CD4-positive, alpha-beta T cell treated with Interleukin-17A for 1 hour (primary cell): Measurements from ENCODE around the gene TMEM30B.
A peak's percentile ranks its signal among the peaks of the same experiment; 100 is the strongest.
"Not testable (repeated sequence)": the region's sequence is repeated elsewhere in the genome, so short reads cannot be mapped to it uniquely, and the experiment has no call there.

ENCODE experiments used
- DNase-seq: peaks from one replicate; pipeline ENCODE4 v3.0.0-alpha.2; 2020

Gene TMEM30B

DNA sequence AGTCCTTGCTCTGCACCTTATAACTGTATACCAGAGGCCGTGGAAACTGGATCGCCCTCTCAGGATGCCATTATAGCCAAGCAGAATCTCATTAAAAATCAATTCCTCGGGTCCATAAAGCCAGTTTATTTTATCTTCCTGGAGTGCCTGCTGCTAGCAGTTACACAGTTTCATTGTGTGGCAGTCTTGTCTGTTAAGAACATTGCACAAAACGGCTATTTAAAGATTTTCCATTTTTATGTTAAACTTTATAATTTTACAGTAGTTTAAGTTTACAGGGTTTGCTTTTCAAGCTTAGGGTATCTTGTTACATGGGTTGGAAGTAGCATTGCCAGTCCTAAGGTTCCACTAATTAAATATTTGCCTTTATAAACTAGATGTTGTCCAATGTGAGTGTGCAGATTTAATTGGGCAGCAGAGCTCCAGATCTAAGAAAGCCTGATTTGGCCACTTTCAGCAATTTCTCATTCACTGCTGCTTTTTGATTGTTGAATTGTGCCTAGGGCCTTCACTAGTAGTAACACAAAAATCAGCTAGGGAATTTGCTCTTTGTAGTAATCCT, 17.0 kb downstream of the TMEM30B start:
- no peak for DNase-seq

DNA sequence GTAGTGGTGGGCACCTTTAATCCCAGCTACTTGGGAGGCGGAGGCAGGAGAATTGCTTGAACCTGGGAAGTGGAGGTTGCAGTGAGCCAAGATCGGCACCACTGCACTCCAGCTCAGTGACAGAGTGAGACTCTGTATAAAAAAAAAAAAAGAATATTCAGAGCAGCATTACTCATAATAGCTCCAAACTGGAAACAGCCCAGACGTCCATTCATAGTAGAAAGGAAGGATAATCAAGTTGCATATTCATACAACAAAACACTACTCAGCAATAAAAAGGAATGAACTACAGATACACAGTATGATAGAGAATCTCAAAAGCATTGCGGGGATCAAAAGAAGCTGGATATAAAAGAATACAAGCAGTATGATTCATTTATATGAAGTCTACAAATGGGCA, 19.1 kb downstream of the TMEM30B start:
- DNase-seq: no peak

DNA sequence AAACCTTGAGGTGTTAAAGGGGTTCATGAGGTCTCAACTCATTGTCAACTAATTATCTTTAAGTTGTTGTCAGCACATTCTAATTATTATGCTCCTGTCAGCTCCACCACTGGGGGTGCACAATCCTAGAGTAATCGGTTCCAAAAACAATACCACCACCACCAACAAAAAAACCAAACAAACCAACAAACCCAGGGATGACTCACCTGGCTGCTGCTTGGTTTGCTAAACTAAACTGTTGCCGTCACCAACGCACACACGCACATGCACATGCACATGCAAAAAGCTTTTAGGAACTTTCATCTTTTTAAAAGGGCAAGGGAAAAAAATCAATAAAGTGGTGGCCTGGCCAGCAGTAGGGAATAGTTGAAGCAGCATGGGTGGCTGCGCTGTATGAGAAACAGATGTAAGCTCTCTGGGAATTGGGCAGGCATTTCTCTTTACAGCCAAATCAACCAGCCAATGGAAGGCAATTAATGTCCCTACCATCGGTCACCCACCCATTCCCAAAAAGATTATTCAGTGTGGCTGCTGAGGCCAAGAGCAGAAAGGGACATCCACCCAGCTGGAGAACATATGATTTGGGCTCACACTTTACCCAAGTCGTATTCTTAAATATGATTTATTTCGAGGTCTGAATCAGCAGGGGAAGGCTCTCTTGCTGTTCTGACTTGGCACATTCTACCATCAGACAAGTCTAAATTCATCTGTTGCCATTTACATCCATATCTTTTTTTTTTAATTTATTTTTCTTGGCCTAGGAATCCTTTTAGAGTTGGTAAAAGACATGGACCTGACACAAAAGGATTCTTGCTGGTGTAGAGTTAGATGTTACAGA, 20.0 kb downstream of the TMEM30B start:
- no peak for DNase-seq

DNA sequence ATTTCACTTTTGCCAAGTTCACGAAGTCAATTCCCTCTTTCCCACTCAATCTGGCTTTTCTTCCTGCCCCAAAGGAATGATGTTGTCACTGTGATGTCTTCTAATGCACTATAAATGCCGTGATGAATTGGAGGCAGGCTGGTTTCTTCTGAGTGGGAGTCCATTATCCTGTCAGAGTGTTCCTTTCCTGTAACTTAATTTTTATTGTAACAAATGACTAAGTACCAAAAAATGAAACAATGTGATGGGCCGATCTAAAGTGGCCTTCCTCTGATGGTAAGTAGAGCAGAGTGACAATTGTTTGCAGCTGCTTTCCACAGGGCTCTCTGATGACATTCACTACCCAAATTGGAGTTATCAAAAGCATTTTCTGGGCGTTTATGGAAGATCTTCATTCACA, 22.2 kb downstream of the TMEM30B start:
- no peak for DNase-seq

DNA sequence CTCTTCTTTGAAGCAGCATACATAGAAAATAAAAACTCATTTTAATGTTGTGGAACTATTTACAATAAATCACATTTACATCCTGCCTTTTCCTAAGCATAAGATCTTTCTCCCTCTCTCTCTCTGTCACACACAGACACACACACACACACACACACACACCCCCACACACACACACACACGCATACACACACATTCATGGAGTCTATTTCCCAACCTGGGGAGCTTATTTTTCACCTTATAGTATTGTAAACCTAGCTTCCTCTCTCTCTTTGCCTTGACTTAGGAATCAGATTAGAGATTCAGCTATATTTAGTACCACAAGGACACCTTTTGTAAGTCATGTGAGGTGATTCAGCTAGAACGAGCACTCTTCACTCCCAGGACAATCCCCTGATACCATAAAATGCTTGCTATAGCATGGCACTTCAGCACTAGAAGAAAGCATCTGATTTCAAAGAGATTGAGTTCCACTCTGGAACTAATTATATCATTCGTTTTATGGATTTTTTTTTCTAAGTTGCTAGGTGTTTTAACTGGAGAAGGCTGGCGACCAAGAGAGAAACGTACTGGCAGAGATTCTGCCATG, 23.6 kb downstream of the TMEM30B start:
- DNase-seq: no peak

DNA sequence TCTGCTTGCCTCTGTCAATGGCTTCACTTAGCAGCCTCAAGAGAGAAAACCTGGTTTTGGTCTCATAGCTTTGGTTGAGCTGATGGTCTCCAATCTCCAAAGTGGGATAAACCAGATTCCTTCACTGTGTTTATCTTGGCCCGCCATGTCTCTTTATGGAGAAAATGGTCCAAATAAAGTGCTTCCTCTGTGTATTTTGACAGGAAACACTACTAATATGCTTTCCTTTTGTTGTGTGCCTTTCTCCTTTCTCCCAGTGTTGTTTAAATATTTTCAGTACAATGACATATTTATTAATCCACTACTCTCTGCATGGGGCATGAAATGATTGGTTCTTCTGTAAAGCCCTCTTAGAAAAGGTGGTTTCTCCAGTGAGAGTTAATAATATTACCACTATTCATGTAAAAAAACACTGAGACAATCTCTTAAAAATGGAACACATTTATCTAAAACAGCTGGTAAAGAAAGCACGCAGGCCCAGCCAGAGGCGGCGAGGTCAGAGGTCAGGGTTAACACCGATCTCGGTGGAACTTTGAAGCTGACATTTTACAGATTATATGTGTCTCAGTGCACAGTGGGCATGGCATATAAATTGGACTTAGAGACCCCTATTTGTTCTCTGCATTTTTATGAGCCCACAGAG, 24.2 kb downstream of the TMEM30B start:
- DNase-seq: no peak

DNA sequence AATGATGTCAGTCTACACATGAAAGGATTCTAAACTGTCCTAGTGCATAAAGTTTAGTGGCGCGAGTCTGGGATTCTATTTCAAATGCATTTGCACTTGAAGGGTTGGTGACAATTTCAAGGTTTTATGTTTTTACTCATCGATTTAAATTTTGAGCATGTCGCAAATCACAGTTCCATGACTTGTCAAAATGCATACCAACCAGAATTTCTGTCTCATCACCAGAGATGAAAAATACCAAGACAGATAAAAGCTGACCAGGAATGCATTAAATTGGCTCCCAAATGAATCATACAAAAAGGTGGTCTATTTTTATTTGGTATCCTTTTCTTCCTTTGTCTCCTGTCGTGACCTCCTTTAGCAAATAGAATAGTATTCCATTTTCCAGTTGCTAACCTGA, 25.2 kb downstream of the TMEM30B start:
- no peak for DNase-seq

DNA sequence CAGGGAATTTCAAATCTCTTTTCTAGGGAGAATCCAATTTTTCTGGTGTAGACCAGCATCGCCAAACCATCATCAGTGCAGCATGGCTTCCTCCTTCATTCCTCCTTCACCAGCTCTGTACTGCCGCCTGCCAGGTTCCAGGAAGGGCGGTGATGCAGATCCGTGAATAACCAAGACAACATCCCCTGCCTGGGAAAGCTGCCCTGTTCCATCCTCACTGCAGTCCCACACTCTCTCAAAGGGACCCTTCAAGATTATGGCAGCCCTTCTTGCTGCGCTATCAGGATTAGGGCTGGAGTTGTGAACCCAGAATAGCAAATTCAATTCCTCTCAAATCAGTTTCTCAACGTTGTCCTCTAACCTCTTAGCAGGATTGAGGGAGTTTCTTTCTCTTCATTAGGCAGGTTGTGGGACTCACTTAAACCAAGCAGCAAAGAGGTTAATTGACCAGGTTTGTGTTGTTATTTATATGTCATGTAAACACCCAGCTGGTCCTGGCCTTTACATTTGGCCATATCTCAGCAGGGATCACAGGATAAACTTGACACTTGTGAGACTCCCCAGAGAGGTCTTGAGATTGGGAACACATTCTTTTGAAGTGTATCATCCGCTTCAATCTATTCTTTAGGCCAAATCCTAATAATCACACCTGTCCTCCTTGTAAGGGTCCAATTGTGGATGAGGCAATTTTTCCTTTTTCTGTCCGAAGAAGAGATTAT, 26.2 kb downstream of the TMEM30B start:
- no peak for DNase-seq

DNA sequence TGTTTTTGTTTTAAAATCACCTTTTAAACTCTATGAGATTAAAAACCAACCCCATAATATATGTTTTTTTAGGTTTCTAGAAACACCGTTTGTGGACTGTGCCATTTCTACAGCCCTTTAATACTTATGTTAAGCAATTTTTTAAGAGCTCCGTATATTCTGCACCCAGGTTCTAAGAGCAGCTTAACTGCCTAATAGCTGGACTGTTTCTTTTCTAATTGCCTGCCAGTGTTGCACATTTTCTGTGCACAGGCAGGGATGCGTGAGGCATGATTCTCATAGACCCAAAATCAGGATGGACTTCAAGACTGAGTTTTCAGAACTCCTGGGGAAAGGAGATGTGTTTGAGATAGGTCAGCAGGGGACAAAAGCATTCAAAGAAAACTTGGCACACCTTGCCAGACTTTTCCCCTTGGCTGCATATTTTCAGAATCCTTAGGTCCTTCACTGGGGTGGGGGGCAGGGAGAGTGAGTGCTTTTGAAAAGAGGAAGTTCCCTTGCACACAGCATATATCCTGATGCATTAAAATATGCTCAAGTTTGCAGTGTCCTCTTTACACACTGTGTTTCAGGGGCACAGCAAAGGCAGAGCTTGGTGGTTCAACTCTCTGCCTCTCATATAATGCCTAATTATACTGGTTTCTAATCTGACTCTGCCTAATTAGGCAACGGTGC, 27.9 kb downstream of the TMEM30B start:
- DNase-seq: no peak

DNA sequence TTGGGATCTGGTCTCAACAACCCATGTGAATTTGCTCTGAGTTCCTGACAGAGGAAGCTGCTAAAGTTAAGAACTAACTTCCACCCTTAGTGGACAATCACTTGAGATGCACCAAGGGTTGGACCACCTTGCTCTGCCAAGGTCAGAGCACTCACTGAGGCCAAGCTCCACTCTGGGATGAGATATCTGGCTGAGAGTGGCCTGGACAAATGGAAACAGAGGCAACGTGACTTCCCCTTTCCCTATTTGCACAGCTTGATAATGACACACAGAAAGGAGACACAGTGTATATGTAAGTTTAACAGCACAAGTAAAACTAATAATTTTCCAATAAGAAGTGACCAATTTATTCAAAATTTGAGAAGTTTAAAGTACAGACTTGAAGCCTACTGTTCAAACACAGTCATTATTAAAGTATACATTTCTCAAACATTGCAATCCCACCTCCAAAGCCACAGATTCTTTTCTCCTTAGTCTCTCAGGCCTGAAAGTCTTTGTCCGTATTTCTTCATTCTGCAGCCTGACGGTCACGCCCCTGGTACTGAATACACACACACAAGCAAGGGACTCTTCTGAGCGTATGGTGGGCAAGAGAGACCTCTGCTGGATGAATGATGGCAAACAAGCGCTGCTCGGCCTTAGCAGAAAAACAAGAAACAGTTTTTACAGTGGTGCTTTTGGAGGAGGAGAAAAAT, 28.6 kb downstream of the TMEM30B start:
- DNase-seq: peak; percentile 66

DNA sequence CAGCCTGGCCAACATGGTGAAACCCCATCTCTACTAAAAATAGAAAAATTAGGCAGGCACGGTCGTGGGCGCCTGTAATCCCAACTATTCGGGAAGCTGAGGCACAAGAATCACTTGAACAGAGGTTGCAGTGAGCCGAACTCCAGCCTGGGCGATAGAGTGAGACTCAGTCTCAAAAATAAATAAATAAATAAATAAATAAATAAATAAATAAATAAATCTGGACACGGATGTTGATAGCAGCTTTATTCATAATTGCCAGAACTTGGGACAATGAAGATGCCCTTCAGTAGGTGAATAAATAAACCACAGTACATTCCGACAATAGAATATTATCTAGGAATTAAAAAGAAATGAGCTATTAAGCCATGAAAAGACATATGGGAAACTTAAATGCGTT, 31.1 kb downstream of the TMEM30B start:
- DNase-seq: no peak

DNA sequence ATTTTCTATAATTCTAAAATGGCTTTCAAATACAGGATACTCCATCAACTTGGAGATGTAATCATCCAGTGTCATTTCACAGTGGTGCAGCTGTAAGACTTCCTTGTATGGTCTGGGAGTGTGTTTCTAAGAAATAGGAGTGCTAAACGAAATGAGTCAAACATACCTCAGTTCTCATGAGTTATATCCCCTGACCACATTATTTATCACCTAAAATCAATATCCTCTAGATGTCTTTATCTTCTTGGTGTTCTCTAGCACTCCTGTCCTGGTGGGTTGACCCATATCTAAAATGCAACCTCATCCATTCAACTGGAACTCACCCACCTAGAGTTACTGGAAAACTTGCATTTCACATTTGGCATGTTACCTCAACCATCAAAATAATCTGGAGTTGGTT, 33.2 kb downstream of the TMEM30B start:
- no peak for DNase-seq

DNA sequence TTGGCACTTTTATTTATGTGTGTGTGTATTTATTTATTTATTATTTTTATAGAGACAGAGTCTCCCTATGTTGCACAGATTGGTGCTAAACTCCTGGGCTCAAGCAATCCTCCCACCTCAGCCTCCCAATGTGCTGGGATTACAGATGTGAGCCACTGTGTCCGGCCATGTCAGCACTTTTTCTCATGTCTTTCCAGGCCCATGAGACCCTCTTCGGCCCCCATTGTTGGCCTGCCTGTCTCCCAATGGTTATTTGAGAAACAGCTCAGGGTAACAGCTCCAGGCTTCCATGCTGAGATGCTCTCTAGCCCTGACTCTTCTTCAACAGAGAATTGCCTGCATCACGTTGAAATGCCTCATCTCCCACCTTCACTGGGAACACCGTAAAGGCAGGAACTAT, 34.4 kb downstream of the TMEM30B start:
- no peak for DNase-seq

DNA sequence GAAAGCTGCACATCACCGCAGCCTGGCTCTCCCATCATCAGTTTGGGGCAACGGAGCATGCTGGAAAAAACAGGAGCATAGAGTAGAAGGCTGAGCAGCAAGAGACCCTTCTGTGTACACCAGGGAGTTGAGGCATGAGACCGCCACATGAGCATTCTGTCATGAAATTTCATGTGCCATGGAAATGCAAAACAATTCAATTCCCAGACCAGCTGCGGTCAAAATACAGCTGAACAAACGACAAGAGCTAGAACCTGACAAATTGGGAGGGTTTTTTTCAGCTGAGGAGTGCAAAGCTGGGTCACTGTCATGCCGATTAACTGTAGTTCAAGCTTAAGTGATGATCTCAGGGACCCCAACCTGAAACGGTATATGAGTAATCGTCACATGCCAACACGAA, 37.1 kb downstream of the TMEM30B start:
- no peak for DNase-seq

DNA sequence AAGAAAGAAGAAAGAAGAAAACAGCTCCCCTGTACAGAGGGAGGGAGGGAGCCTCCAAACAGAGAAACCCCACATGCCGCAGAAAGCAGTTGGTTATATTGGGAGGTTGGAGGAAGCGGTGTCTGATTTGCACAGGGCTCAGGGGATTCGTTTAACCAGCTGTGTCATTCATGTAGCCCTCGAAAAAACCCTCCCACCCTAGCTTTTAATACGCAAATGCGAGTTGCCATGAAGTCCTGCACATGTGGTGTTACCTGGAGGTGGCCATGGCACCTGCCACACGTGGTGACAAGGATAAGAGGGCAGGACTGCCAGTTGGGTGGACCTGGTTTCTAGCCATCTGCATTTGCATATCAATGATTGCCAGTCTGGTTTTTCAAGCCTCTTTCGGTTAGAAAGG, 40.9 kb downstream of the TMEM30B start:
- DNase-seq: no peak

DNA sequence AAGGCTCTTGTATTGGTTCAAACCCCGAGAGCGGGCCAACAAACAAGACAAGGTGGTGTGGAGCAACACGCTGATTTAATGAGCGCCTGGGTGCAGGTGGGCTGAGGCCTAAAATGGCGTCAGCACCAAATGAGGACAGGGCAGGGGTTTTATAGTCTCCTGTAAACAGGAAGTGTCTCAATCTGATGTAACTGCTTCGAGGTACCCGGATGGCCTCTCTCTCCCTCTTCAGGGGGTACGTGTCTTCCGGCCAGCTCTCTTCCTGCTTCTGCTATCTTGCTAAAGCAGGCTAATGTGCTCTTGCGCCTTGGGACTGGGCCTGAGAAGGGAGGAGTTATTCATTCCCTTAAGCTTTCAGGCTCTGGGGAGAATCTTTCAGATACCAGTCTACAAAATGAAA, 41.9 kb downstream of the TMEM30B start:
- not testable (repeated sequence) for DNase-seq

DNA sequence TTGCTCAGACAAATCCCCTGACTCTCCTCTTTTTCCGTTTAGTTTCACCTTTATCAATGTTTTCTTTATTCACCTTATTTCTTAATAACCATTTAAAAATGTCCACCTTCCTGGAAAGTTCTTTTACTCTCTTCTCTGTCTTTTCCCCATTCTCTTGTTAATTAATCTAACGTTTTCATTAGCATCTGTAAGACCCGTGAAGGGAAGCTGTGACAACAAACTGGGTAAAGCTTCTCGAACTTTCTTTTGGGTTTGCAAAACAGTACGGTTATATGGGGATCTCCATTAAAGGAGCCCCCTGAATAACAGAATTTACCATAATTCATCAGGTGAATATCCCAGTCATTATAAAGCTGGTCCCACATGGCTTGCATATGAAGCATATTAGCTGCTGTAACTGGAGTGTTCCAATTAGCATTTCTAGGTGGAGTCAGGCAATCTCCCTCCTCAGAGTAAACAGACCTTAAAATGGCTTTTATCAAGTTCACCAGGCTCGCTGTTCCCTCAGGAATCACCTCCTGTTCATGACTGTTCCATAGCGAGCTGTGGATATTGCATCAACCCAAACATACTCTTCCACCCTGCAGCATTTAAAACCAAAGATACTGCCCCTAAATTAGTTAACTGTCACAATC, 42.4 kb downstream of the TMEM30B start:
- no peak for DNase-seq

DNA sequence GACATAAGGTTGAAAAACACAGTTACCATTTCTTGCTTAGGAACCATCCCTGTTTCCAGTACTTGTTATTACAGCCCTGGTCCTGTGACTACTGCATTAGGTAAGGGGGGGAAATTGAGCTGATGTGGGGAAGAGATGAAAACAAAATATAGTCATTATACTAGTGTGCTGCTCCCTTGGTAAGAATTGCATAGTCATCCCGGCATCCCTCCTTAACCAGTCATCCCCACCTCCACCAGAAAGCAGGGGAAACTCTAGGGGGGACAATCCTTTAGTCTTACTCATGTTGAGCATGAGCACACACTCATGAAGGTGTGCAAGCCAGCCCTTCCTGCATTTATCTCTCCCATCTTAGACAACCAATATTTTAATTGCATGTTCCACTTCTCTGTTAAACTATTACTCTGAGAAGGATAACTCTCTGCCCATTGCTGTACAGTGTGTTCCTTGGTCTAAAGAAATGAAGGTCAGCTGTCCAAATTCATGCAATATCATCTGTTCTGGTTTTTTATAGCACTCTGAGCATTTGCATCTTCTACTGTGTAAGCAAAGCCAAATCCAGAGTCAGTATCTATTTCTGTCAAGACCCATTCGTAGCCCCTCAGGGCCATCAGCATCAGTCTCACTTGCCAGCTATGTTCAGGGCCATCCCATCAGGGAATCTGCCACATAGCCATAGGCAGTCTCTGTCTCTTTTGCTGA, 46.8 kb downstream of the TMEM30B start:
- DNase-seq: no peak

DNA sequence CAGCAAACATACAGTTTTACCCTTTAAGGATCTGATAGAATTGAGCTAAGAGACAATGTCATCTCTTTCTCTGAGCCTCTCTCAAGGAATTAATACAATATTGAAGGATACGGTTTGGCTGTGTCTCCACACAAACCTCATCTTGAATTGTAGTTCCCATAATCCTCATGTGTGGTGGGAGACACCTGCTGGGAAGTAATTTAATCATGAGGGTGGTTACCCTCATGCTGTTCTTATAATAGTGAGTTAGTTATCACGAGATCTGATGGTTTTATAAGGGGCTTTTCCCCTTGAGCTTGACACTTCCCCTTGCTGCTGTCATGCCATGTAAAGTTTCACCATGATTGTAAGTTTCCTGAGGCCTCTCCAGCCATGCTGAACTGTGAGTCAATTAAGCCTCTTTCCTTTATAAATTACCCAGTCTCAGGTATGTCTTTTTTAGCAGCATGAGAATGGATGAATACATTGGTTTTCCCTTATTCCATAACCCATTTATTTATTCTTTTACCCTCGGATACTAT, 47.6 kb downstream of the TMEM30B start:
- DNase-seq: no peak

DNA sequence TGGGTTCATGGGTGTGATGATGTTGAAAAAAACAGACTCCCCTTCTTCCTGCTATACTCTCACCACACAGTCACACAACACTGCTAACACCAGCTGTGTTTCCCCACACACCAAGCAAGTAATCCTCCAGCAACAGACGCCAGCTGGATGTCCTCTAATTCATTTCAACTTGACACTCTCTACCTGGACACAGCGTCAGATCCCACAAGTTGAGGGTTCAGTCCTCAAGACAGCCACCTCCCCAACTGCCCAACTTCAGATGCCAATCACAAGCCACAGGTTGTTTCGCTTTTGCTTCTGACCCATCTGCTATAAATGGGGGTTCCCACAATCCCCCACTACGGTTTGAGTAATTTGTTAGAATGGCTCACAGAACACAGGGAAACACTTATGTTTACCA, 49.3 kb downstream of the TMEM30B start:
- DNase-seq: no peak

DNA sequence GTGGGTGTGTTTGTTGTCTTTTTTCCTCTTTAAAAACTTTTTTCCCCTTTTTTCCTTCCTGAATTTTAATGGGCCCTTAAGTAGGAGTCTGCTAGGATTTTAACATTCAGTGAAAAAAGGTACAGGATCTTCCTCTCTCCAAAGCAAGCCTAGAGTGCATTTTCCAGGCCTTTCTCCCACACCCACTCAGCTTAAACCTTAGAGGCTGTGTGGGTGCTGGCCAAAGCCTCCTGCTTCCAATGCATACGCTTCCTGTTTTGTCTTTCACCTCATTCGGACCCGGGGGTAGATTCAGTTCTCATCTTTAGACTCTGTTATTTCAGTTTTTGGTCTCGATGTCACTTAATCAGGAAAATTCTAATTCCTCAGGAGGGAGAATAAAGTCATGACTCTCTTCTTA, 51.2 kb downstream of the TMEM30B start:
- no peak for DNase-seq
